Nephron progenitor cell (in vitro differentiated cells): ENCODE results near the gene CRISP3.
"Not testable (repeated sequence)": the region's sequence is repeated elsewhere in the genome, so short reads cannot be mapped to it uniquely, and the experiment has no call there.

Experiments
- DNase-seq: peaks from one replicate; pipeline ENCODE4 v3.0.0; 2021
- H3K27ac Mint-ChIP-seq: 2 replicates; pipeline ENCODE4 v1.8.0; 2021; ENCODE audit warnings: mild to moderate bottlenecking, moderate library complexity, mixed read lengths
- H3K27me3 Mint-ChIP-seq: 2 replicates; pipeline ENCODE4 v1.8.0; 2021; ENCODE audit warnings: mild to moderate bottlenecking, low read depth, mixed read lengths; ENCODE audit not compliant: poor library complexity
- H3K36me3 Mint-ChIP-seq: 2 replicates; pipeline ENCODE4 v1.8.0; 2021; ENCODE audit warnings: low read depth, mixed read lengths
- H3K4me1 Mint-ChIP-seq: 2 replicates; pipeline ENCODE4 v1.8.0; 2021; ENCODE audit warnings: mixed read lengths
- H3K4me3 Mint-ChIP-seq: 2 replicates; pipeline ENCODE4 v1.8.0; 2021; ENCODE audit warnings: mild to moderate bottlenecking, moderate library complexity, mixed read lengths
- H3K9me3 Mint-ChIP-seq: 2 replicates; pipeline ENCODE4 v1.8.0; 2021; ENCODE audit warnings: mild to moderate bottlenecking, moderate library complexity, mixed read lengths
- TF ChIP-seq, protein P1 (sequence below): fragments of 200-600 bp; sonication (generic); IDR thresholded peaks from 2 replicates; pipeline ENCODE4 v1.5.0; 2021; ENCODE audit warnings: antibody characterized with exemption

The CRISP3 gene

GRCh38 chr6:49739423-49739822, 4.8 kb downstream of the CRISP3 start:
- no peaks in the 10 kb centered on the region for H3K36me3 Mint-ChIP-seq
- TF ChIP-seq, protein P1, sequence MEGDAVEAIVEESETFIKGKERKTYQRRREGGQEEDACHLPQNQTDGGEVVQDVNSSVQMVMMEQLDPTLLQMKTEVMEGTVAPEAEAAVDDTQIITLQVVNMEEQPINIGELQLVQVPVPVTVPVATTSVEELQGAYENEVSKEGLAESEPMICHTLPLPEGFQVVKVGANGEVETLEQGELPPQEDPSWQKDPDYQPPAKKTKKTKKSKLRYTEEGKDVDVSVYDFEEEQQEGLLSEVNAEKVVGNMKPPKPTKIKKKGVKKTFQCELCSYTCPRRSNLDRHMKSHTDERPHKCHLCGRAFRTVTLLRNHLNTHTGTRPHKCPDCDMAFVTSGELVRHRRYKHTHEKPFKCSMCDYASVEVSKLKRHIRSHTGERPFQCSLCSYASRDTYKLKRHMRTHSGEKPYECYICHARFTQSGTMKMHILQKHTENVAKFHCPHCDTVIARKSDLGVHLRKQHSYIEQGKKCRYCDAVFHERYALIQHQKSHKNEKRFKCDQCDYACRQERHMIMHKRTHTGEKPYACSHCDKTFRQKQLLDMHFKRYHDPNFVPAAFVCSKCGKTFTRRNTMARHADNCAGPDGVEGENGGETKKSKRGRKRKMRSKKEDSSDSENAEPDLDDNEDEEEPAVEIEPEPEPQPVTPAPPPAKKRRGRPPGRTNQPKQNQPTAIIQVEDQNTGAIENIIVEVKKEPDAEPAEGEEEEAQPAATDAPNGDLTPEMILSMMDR: no peak
- H3K4me3 Mint-ChIP-seq: no peak overlapping the region
- H3K27ac Mint-ChIP-seq: no peak overlapping the region
- no peak for DNase-seq
- H3K9me3 Mint-ChIP-seq: no peaks in the 10 kb centered on the region
- H3K4me1 Mint-ChIP-seq: no peaks in the 10 kb centered on the region
- no peaks in the 10 kb centered on the region for H3K27me3 Mint-ChIP-seq

DNA sequence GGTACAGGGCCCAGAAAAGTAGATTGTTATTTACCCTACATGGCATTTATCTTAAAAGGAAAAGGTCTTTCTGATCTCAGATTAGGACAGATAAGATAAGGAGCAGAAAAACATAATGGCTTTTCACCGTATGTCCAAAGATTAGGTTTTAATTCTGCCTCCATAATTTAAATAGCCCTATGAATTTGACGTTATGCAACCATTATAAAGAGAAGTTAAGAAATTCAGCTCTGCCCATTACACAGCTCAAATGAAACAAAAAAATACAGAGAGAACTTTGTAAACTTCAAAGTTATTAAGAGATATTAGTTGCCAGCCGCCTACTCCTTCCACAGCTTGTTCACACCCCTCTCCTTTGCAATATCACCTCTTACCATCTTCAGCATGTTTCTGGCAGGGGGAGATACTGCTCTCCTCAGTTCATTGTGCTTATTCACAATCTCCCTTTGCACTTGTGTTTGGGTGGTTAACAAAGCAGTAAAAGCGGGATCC, 8.1 kb downstream of the CRISP3 start:
- H3K27me3 Mint-ChIP-seq: no peaks in the 10 kb centered on the region
- no peaks in the 10 kb centered on the region for H3K9me3 Mint-ChIP-seq
- H3K27ac Mint-ChIP-seq: no peak overlapping the region
- DNase-seq: no peak
- no peaks in the 10 kb centered on the region for H3K4me1 Mint-ChIP-seq
- TF ChIP-seq, protein P1: no peak
- no peaks in the 10 kb centered on the region for H3K36me3 Mint-ChIP-seq
- H3K4me3 Mint-ChIP-seq: no peak overlapping the region

GRCh38 chr6:49733680-49734079, 10.5 kb downstream of the CRISP3 start:
- H3K4me1 Mint-ChIP-seq: no peaks in the 10 kb centered on the region
- no peaks in the 10 kb centered on the region for H3K36me3 Mint-ChIP-seq
- TF ChIP-seq, protein P1: no peak
- H3K4me3 Mint-ChIP-seq: no peak overlapping the region
- H3K27me3 Mint-ChIP-seq: no peaks in the 10 kb centered on the region
- H3K27ac Mint-ChIP-seq: no peak overlapping the region
- no peak for DNase-seq
- H3K9me3 Mint-ChIP-seq: no peaks in the 10 kb centered on the region

- TF ChIP-seq, protein P1: no peak
- H3K4me3 Mint-ChIP-seq: no peak overlapping the region
- no peak overlapping the region for H3K27ac Mint-ChIP-seq
- H3K27me3 Mint-ChIP-seq: no peaks in the 10 kb centered on the region
- no peaks in the 10 kb centered on the region for H3K36me3 Mint-ChIP-seq
- DNase-seq: no peak
- H3K4me1 Mint-ChIP-seq: no peaks in the 10 kb centered on the region
- no peaks in the 10 kb centered on the region for H3K9me3 Mint-ChIP-seq
Measured at GRCh38 chr6:49732781-49733180, 11.4 kb downstream of the CRISP3 start.

DNA sequence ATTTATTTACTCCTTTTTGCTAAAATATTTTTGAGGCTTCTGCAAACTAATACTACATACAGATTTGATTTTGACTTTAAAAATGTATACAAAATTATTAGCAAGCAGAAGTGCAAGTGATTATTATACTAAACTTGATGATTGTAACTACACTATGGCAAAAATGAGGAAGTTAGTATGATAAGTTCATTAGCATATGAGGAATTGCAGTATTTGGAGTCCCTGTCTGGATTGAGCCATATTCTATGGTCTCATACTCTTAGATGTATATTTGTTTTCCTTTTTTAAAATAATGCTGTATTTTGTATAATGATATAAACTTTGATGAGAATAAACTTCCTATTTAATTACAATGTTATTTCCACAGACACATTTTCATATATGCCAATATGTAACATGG, 13.9 kb downstream of the CRISP3 start:
- H3K9me3 Mint-ChIP-seq: no peaks in the 10 kb centered on the region
- no peaks in the 10 kb centered on the region for H3K36me3 Mint-ChIP-seq
- no peaks in the 10 kb centered on the region for H3K4me1 Mint-ChIP-seq
- no peak for DNase-seq
- TF ChIP-seq, protein P1: no peak
- no peak overlapping the region for H3K4me3 Mint-ChIP-seq
- H3K27me3 Mint-ChIP-seq: no peaks in the 10 kb centered on the region
- no peak overlapping the region for H3K27ac Mint-ChIP-seq

GRCh38 chr6:49723917-49724316, 20.3 kb downstream of the CRISP3 start:
- H3K27me3 Mint-ChIP-seq, H3K4me1 Mint-ChIP-seq, DNase-seq, H3K4me3 Mint-ChIP-seq, H3K36me3 Mint-ChIP-seq, H3K27ac Mint-ChIP-seq: not testable (repeated sequence)
- H3K9me3 Mint-ChIP-seq: peaks cover 12% of the 10 kb centered on the region
